ENCODE measurements around the gene CENPN.
A peak's percentile ranks its signal among the peaks of the same experiment; 100 is the strongest.

CENPN gene

GRCh38 chr16:81035975-81036750 is 29.1 kb downstream of the CENPN start:
- DNase-seq, result peak; percentile 38

GRCh38 chr16:81036751-81037350 is 29.8 kb downstream of the CENPN start:
- no peak for DNase-seq

GRCh38 chr16:81040131-81040530 is 33.1 kb downstream of the CENPN start:
- DNase-seq, result no peak

- no peak for DNase-seq
Observed at GRCh38 chr16:81040842-81041241, 33.8 kb downstream of the CENPN start.

GRCh38 chr16:81041696-81042095 is 34.7 kb downstream of the CENPN start:
- no peak for DNase-seq

GRCh38 chr16:81042821-81043220 is 35.8 kb downstream of the CENPN start:
- DNase-seq, result no peak

- DNase-seq, result no peak
Observed at GRCh38 chr16:81053761-81054160, 46.7 kb downstream of the CENPN start.

- no peak for DNase-seq
Observed at GRCh38 chr16:81060576-81061306, 53.7 kb downstream of the CENPN start.

GRCh38 chr16:81061307-81061640 is 54.3 kb downstream of the CENPN start:
- DNase-seq, result no peak

- no peak for DNase-seq
Observed at GRCh38 chr16:81061871-81062608, 55.0 kb downstream of the CENPN start.

- DNase-seq, result no peak
Observed at GRCh38 chr16:81066681-81067080, 59.7 kb downstream of the CENPN start.

GRCh38 chr16:81067166-81067565 is 60.2 kb downstream of the CENPN start:
- no peak for DNase-seq

- DNase-seq, result no peak
Observed at GRCh38 chr16:81069063-81069462, 62.0 kb downstream of the CENPN start.

GRCh38 chr16:81070979-81071378 is 64.0 kb downstream of the CENPN start:
- DNase-seq, result no peak

- no peak for DNase-seq
Observed at GRCh38 chr16:81071805-81072204, 64.8 kb downstream of the CENPN start.

- no peak for DNase-seq
Observed at GRCh38 chr16:81073560-81074330, 66.7 kb downstream of the CENPN start.

- peak; percentile 92 for DNase-seq
Observed at GRCh38 chr16:81076566-81077075, 69.6 kb downstream of the CENPN start.

- peak; percentile 96 for DNase-seq
Observed at GRCh38 chr16:81077076-81077940, 70.3 kb downstream of the CENPN start, which contains the start of gene C16orf46. Gene C16orf46, minus strand, starts transcription at chr16:81077238. Its CDS starts 13,283 bp downstream, at chr16:81063955.

- DNase-seq, result no peak
Observed at GRCh38 chr16:81080233-81080632, 73.2 kb downstream of the CENPN start.

- DNase-seq, result no peak
Observed at GRCh38 chr16:81081014-81081413, 74.0 kb downstream of the CENPN start.
